ENCODE data around the gene DNAJC1.

DNA sequence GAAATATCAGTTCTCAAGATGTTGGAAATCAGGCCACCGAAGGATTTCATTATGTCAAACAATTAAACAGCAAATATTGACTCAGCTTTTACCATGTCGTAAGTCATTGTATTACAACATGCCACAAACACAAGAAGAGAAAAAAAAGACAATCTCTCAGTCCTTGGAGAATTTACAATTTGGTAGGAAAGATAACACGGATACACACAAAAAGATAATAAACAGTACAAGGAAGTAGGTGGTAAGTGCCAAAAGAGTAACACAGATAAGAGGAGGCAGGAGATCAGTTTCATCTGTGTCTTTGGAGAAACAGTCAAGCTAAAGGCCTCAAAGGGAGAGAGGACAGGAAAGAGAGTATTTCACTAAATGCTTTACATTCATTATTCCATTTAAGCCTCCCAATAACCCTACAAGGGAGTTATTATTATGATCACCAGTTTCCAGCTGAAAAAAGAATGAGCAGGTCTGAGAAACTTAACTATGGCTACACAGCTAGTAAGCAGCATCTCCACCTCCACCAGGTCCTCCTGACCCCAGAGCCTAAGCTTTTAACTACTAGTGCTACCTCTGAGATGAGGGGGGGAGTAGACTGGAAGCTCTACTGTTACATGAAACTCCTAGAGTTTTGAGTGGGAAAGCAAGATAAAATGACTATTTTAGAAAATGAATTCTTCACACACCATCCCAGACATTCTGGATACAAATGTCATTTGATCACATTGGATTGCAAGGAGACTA lies 13.9 kb upstream of the DNAJC1 start:
- TF ChIP-seq, protein P1, sequence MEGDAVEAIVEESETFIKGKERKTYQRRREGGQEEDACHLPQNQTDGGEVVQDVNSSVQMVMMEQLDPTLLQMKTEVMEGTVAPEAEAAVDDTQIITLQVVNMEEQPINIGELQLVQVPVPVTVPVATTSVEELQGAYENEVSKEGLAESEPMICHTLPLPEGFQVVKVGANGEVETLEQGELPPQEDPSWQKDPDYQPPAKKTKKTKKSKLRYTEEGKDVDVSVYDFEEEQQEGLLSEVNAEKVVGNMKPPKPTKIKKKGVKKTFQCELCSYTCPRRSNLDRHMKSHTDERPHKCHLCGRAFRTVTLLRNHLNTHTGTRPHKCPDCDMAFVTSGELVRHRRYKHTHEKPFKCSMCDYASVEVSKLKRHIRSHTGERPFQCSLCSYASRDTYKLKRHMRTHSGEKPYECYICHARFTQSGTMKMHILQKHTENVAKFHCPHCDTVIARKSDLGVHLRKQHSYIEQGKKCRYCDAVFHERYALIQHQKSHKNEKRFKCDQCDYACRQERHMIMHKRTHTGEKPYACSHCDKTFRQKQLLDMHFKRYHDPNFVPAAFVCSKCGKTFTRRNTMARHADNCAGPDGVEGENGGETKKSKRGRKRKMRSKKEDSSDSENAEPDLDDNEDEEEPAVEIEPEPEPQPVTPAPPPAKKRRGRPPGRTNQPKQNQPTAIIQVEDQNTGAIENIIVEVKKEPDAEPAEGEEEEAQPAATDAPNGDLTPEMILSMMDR (IDR thresholded peaks at IDR 0.05; ENCODE audit: control extremely low read depth in 1 of 3, insufficient read depth in 1 of 3, low read depth in 1 of 3, low read length in 3 of 3): no peak
- TF ChIP-seq CHD1 (IDR thresholded peaks at IDR 0.05; ENCODE audit: low read depth, low read length) (no peak), EZH2 (IDR thresholded peaks at IDR 0.05; ENCODE audit: low read depth, low read length, severe bottlenecking) (no peak), CREB1 (IDR thresholded peaks at IDR 0.05) (no peak), YY1 (IDR thresholded peaks at IDR 0.05; ENCODE audit: low read depth, low read length) (no peak)
